Putamen (tissue), 1 donor: ENCODE measurements around the gene CHADL.
"Not testable (repeated sequence)": the region's sequence is repeated elsewhere in the genome, so short reads cannot be mapped to it uniquely, and the experiment has no call there.

ENCODE experiments used
- DNase-seq: peaks from one replicate; pipeline ENCODE4 v3.0.0-alpha.2; 2016; ENCODE audit warnings: low spot score

CHADL gene

GRCh38 chr22:41181349-41182241, 59.1 kb downstream of the CHADL start:
- DNase-seq, result no peak

GRCh38 chr22:41180926-41181325, 59.8 kb downstream of the CHADL start:
- DNase-seq, result no peak

GRCh38 chr22:41180362-41180761, 60.4 kb downstream of the CHADL start:
- DNase-seq, result not testable (repeated sequence)
